GM23338 (cell line): ENCODE measurements around the gene NYAP2. TPM values are rescaled to one million over a fixed set of nuclear protein-coding genes. Genes with fewer than 3 reads are reported as not detected.

Experiments
- ATAC-seq: fragments of 200-7000 bp; cut with Tn5 transposase; 3 replicates; pipeline ENCODE4 v1.9.1; 2020
- DNase-seq: peaks from one replicate; pipeline ENCODE4 v3.0.0-alpha.2; 2015; ENCODE audit warnings: low spot score
- H2AFZ ChIP-seq: fragments of 200-600 bp; sonication (generic); 2 replicates; pipeline ENCODE4 v1.8.0; 2016; ENCODE audit warnings: antibody characterized with exemption, mild to moderate bottlenecking, moderate library complexity
- H3F3A ChIP-seq: fragments of 200-600 bp; sonication (generic); replicated peaks from 2 replicates; pipeline ENCODE4 v1.8.0; 2017; ENCODE audit warnings: antibody characterized with exemption, mixed run types, low read depth
- H3K27ac ChIP-seq: fragments of 200-600 bp; sonication (generic); 2 replicates; pipeline ENCODE4 v1.6.1; 2016; ENCODE audit warnings: low read depth
- H3K27me3 ChIP-seq: fragments of 200-600 bp; sonication (generic); 2 replicates; pipeline ENCODE4 v1.8.0; 2016; ENCODE audit warnings: mild to moderate bottlenecking, mixed run types, moderate library complexity; ENCODE audit not compliant: insufficient read depth
- H3K36me3 ChIP-seq: fragments of 200-600 bp; sonication (generic); 2 replicates; pipeline ENCODE4 v1.8.0; 2016; ENCODE audit warnings: mild to moderate bottlenecking; ENCODE audit not compliant: insufficient read depth
- H3K4me1 ChIP-seq: fragments of 200-600 bp; sonication (generic); 2 replicates; pipeline ENCODE4 v1.8.0; 2016; ENCODE audit warnings: mild to moderate bottlenecking, moderate library complexity; ENCODE audit not compliant: insufficient read depth
- H3K4me2 ChIP-seq: fragments of 200-600 bp; sonication (generic); 2 replicates; pipeline ENCODE4 v1.7.1; 2017; ENCODE audit warnings: mixed run types
- H3K4me3 ChIP-seq: fragments of 200-600 bp; sonication (generic); 2 replicates; pipeline ENCODE4 v1.6.1; 2016; ENCODE audit warnings: mixed run types
- H3K79me2 ChIP-seq: fragments of 200-600 bp; sonication (generic); replicated peaks from 2 replicates; pipeline ENCODE4 v1.8.0; 2017; ENCODE audit warnings: mild to moderate bottlenecking; ENCODE audit not compliant: insufficient read depth
- H3K9me2 ChIP-seq: fragments of 200-600 bp; sonication (generic); 2 replicates; pipeline ENCODE4 v1.8.0; 2017; ENCODE audit not compliant: insufficient read depth
- H4K20me1 ChIP-seq: fragments of 200-600 bp; sonication (generic); replicated peaks from 2 replicates; pipeline ENCODE4 v1.8.0; 2017; ENCODE audit warnings: mild to moderate bottlenecking; ENCODE audit not compliant: insufficient read depth
- H3K27ac Mint-ChIP-seq: 2 replicates; pipeline ENCODE4 v1.8.0; 2020; ENCODE audit warnings: inconsistent platforms, mild to moderate bottlenecking, moderate library complexity, mixed read lengths
- H3K27me3 Mint-ChIP-seq: 3 replicates; pipeline ENCODE4 v1.8.0; 2022; ENCODE audit warnings: low read depth, mild to moderate bottlenecking, moderate library complexity, mixed read lengths, inconsistent platforms; ENCODE audit not compliant: insufficient read depth, poor library complexity
- H3K36me3 Mint-ChIP-seq: 3 replicates; pipeline ENCODE4 v1.8.0; 2021; ENCODE audit warnings: low read depth, mild to moderate bottlenecking, inconsistent platforms, moderate library complexity, mixed read lengths
- H3K4me1 Mint-ChIP-seq: 3 replicates; pipeline ENCODE4 v1.8.0; 2020; ENCODE audit warnings: mild to moderate bottlenecking, inconsistent platforms, mixed read lengths
- H3K4me3 Mint-ChIP-seq: 3 replicates; pipeline ENCODE4 v1.8.0; 2021; ENCODE audit warnings: moderate library complexity, mild to moderate bottlenecking, inconsistent platforms, mixed read lengths
- H3K9me3 Mint-ChIP-seq: 3 replicates; pipeline ENCODE4 v1.8.0; 2020; ENCODE audit warnings: moderate library complexity, mild to moderate bottlenecking, inconsistent platforms, mixed read lengths
- CREB1 ChIP-seq: fragments of 250-450 bp; sonication (Bioruptor Pico); IDR thresholded peaks from 2 replicates; pipeline ENCODE4 v1.5.0; 2020; ENCODE audit warnings: low read depth, mild to moderate bottlenecking, moderate library complexity
- EZH2 ChIP-seq: fragments of 200-600 bp; sonication (generic); IDR thresholded peaks from one replicate; pipeline ENCODE4 v1.8.0; 2017; ENCODE audit warnings: antibody characterized with exemption, mild to moderate bottlenecking, low read depth; ENCODE audit not compliant: unreplicated experiment
- EZH2phosphoT487 ChIP-seq: fragments of 200-600 bp; sonication (generic); IDR thresholded peaks from one replicate; pipeline ENCODE4 v1.8.1; 2018; ENCODE audit warnings: antibody characterized with exemption; ENCODE audit not compliant: unreplicated experiment
- JUNB ChIP-seq: IDR thresholded peaks from one replicate; pipeline ENCODE4 v1.6.1; 2016; ENCODE audit warnings: antibody characterized with exemption; ENCODE audit not compliant: unreplicated experiment
- NANOG ChIP-seq: IDR thresholded peaks from 2 replicates; pipeline ENCODE4 v1.6.1; 2016; ENCODE audit warnings: antibody characterized with exemption, borderline replicate concordance
- POLR2AphosphoS5 ChIP-seq: IDR thresholded peaks from 2 replicates; pipeline ENCODE4 v1.6.1; 2016; ENCODE audit warnings: antibody characterized with exemption, low read depth
- STAT1 ChIP-seq: IDR thresholded peaks from one replicate; pipeline ENCODE4 v1.6.1; 2016; ENCODE audit warnings: antibody characterized with exemption; ENCODE audit not compliant: unreplicated experiment
- ZNF114 ChIP-seq: fragments of 250-450 bp; sonication (Bioruptor Pico); IDR thresholded peaks from 2 replicates; pipeline ENCODE4 v1.5.0; 2020; ENCODE audit warnings: mild to moderate bottlenecking, moderate library complexity
- ZNF331 ChIP-seq: fragments of 250-450 bp; sonication (Bioruptor Pico); IDR thresholded peaks from 2 replicates; pipeline ENCODE4 v1.5.0; 2020; ENCODE audit warnings: low read depth, mild to moderate bottlenecking, moderate library complexity
- polyA plus RNA-seq: library from polyadenylated mRNA; unstranded; fragments of >200 nt; fragmentation: Nextera tagmentation; extraction: Ambion mirVana; gene quantifications from 2 replicates; pipeline ENCODE4 v1.2.1, GENCODE V29; 2016
- total RNA-seq: library from RNA; depleted of rRNA; stranded (reverse); fragments of >200 nt; shearing (Covaris generic); gene quantifications from 2 replicates; pipeline ENCODE4 v1.2.3, GENCODE V29; 2014
- TF ChIP-seq, protein P1 (sequence below): IDR thresholded peaks from one replicate; pipeline ENCODE4 v1.6.1; 2018; ENCODE audit warnings: antibody characterized with exemption; ENCODE audit not compliant: unreplicated experiment
- TF ChIP-seq, protein P2 (sequence below), 2 experiments: fragments of 200-600 bp in 1 of 2; sonication (generic) in 1 of 2; conservative IDR thresholded peaks; 2 replicates each; pipeline versions ENCODE4 v1.5.1 to v1.6.1; 2016 to 2017; ENCODE audit warnings: antibody characterized with exemption in 2 of 2, low read depth in 2 of 2, mild to moderate bottlenecking in 2 of 2, moderate library complexity in 1 of 2
- TF ChIP-seq, protein P3 (sequence below): fragments of 250-450 bp; sonication (Bioruptor Pico); IDR thresholded peaks from 2 replicates; pipeline ENCODE4 v1.5.0; 2020; ENCODE audit warnings: mild to moderate bottlenecking, moderate library complexity
- TF ChIP-seq, protein P4 (sequence below): IDR thresholded peaks from 2 replicates; pipeline ENCODE4 v1.6.1; 2016; ENCODE audit warnings: antibody characterized with exemption

The NYAP2 gene
- total and polyA plus RNA-seq, 2 experiments from 2014 or later: not detected

DNA sequence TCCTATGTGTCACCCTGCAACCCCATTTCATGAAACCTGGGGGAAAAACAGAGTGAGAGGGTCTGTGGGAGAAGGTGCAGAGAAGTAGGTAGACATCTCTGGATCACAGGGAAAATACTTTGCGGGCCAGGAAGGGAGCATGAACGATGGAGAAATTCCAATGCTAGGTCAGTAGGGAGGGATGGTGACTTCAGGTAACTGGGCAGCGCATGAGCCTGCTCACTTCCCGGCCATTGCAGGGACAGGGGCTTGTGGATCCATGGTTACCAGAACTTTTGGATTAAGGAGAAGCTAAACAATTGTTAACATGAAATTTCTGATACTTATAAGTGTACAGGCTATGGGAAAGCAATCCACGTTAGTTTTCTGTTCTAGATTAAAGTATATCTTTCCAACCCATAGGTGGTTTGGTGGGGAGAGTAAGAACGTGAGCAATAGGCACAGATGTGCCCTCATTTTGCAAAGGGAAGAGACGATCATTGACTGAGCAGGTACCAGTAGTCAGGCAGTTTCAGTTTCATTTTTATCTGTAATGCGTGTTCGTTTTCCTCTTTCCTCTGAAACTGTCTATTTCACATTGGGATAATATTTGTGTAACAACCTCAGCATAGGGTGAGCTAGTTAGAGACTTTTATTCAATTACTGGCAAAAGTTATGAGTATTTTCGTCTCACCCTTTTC is 65.0 kb downstream of the NYAP2 start:
- no peak overlapping the region for H3K4me2 ChIP-seq
- H3K27ac ChIP-seq: no peak overlapping the region
- no peak overlapping the region for H3K27ac Mint-ChIP-seq
- H4K20me1 ChIP-seq: no peaks in the 10 kb centered on the region
- H3K27me3 ChIP-seq: no peaks in the 10 kb centered on the region; the same call in 1 of the 2 replicates
- no peaks in the 10 kb centered on the region for H3K27me3 Mint-ChIP-seq
- H3K4me1 Mint-ChIP-seq: peaks cover 32% of the 10 kb centered on the region
- H3F3A ChIP-seq: no peaks in the 10 kb centered on the region
- H3K9me2 ChIP-seq: peaks cover 15% of the 10 kb centered on the region; the same call in 1 of the 2 replicates
- H3K4me3 ChIP-seq: no peak overlapping the region
- no peak for DNase-seq
- no peak overlapping the region for H3K4me3 Mint-ChIP-seq
- no peaks in the 10 kb centered on the region for H3K79me2 ChIP-seq
- peaks cover 9% of the 10 kb centered on the region; the same call in 2 of the 3 replicates for H3K36me3 Mint-ChIP-seq
- H3K4me1 ChIP-seq: peaks cover 19% of the 10 kb centered on the region
- TF ChIP-seq, protein P1, sequence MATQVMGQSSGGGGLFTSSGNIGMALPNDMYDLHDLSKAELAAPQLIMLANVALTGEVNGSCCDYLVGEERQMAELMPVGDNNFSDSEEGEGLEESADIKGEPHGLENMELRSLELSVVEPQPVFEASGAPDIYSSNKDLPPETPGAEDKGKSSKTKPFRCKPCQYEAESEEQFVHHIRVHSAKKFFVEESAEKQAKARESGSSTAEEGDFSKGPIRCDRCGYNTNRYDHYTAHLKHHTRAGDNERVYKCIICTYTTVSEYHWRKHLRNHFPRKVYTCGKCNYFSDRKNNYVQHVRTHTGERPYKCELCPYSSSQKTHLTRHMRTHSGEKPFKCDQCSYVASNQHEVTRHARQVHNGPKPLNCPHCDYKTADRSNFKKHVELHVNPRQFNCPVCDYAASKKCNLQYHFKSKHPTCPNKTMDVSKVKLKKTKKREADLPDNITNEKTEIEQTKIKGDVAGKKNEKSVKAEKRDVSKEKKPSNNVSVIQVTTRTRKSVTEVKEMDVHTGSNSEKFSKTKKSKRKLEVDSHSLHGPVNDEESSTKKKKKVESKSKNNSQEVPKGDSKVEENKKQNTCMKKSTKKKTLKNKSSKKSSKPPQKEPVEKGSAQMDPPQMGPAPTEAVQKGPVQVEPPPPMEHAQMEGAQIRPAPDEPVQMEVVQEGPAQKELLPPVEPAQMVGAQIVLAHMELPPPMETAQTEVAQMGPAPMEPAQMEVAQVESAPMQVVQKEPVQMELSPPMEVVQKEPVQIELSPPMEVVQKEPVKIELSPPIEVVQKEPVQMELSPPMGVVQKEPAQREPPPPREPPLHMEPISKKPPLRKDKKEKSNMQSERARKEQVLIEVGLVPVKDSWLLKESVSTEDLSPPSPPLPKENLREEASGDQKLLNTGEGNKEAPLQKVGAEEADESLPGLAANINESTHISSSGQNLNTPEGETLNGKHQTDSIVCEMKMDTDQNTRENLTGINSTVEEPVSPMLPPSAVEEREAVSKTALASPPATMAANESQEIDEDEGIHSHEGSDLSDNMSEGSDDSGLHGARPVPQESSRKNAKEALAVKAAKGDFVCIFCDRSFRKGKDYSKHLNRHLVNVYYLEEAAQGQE: no peak
- no peak for TF ChIP-seq STAT1
- no peak for TF ChIP-seq NANOG
- TF ChIP-seq EZH2: no peak
- TF ChIP-seq JUNB: no peak
- TF ChIP-seq, protein P2, sequence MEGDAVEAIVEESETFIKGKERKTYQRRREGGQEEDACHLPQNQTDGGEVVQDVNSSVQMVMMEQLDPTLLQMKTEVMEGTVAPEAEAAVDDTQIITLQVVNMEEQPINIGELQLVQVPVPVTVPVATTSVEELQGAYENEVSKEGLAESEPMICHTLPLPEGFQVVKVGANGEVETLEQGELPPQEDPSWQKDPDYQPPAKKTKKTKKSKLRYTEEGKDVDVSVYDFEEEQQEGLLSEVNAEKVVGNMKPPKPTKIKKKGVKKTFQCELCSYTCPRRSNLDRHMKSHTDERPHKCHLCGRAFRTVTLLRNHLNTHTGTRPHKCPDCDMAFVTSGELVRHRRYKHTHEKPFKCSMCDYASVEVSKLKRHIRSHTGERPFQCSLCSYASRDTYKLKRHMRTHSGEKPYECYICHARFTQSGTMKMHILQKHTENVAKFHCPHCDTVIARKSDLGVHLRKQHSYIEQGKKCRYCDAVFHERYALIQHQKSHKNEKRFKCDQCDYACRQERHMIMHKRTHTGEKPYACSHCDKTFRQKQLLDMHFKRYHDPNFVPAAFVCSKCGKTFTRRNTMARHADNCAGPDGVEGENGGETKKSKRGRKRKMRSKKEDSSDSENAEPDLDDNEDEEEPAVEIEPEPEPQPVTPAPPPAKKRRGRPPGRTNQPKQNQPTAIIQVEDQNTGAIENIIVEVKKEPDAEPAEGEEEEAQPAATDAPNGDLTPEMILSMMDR (conservative IDR thresholded peaks at IDR 0.05; ENCODE audit: low read depth in 2 of 2): no peak
- no peak for TF ChIP-seq CREB1 (CRISPR knock-in tag)
- TF ChIP-seq EZH2phosphoT487: no peak
- TF ChIP-seq, protein P3, sequence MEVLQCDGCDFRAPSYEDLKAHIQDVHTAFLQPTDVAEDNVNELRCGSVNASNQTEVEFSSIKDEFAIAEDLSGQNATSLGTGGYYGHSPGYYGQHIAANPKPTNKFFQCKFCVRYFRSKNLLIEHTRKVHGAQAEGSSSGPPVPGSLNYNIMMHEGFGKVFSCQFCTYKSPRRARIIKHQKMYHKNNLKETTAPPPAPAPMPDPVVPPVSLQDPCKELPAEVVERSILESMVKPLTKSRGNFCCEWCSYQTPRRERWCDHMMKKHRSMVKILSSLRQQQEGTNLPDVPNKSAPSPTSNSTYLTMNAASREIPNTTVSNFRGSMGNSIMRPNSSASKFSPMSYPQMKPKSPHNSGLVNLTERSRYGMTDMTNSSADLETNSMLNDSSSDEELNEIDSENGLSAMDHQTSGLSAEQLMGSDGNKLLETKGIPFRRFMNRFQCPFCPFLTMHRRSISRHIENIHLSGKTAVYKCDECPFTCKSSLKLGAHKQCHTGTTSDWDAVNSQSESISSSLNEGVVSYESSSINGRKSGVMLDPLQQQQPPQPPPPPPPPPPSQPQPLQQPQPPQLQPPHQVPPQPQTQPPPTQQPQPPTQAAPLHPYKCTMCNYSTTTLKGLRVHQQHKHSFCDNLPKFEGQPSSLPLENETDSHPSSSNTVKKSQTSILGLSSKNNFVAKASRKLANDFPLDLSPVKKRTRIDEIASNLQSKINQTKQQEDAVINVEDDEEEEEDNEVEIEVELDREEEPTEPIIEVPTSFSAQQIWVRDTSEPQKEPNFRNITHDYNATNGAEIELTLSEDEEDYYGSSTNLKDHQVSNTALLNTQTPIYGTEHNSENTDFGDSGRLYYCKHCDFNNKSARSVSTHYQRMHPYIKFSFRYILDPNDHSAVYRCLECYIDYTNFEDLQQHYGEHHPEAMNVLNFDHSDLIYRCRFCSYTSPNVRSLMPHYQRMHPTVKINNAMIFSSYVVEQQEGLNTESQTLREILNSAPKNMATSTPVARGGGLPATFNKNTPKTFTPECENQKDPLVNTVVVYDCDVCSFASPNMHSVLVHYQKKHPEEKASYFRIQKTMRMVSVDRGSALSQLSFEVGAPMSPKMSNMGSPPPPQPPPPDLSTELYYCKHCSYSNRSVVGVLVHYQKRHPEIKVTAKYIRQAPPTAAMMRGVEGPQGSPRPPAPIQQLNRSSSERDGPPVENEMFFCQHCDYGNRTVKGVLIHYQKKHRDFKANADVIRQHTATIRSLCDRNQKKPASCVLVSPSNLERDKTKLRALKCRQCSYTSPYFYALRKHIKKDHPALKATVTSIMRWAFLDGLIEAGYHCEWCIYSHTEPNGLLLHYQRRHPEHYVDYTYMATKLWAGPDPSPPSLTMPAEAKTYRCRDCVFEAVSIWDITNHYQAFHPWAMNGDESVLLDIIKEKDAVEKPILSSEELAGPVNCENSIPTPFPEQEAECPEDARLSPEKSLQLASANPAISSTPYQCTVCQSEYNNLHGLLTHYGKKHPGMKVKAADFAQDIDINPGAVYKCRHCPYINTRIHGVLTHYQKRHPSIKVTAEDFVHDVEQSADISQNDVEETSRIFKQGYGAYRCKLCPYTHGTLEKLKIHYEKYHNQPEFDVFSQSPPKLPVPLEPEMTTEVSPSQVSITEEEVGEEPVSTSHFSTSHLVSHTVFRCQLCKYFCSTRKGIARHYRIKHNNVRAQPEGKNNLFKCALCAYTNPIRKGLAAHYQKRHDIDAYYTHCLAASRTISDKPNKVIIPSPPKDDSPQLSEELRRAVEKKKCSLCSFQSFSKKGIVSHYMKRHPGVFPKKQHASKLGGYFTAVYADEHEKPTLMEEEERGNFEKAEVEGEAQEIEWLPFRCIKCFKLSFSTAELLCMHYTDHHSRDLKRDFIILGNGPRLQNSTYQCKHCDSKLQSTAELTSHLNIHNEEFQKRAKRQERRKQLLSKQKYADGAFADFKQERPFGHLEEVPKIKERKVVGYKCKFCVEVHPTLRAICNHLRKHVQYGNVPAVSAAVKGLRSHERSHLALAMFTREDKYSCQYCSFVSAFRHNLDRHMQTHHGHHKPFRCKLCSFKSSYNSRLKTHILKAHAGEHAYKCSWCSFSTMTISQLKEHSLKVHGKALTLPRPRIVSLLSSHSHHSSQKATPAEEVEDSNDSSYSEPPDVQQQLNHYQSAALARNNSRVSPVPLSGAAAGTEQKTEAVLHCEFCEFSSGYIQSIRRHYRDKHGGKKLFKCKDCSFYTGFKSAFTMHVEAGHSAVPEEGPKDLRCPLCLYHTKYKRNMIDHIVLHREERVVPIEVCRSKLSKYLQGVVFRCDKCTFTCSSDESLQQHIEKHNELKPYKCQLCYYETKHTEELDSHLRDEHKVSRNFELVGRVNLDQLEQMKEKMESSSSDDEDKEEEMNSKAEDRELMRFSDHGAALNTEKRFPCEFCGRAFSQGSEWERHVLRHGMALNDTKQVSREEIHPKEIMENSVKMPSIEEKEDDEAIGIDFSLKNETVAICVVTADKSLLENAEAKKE (CRISPR knock-in tag): no peak
- TF ChIP-seq POLR2AphosphoS5: no peak
- TF ChIP-seq ZNF114 (CRISPR knock-in tag): no peak
- TF ChIP-seq, protein P4, sequence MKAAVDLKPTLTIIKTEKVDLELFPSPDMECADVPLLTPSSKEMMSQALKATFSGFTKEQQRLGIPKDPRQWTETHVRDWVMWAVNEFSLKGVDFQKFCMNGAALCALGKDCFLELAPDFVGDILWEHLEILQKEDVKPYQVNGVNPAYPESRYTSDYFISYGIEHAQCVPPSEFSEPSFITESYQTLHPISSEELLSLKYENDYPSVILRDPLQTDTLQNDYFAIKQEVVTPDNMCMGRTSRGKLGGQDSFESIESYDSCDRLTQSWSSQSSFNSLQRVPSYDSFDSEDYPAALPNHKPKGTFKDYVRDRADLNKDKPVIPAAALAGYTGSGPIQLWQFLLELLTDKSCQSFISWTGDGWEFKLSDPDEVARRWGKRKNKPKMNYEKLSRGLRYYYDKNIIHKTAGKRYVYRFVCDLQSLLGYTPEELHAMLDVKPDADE: no peak
- TF ChIP-seq ZNF331: no peak
- H2AFZ ChIP-seq: no peak overlapping the region
- ATAC-seq: no peak
- peaks cover 8% of the 10 kb centered on the region; the same call in 2 of the 3 replicates for H3K9me3 Mint-ChIP-seq
- no peaks in the 10 kb centered on the region for H3K36me3 ChIP-seq
